Measurements from ENCODE around the gene SUSD4. TPM values are rescaled to one million over a fixed set of nuclear protein-coding genes. Genes with fewer than 3 reads are reported as not detected.

Gene SUSD4
- total and polyA plus RNA-seq, 2 of the 8 experiments (the other 6 are each of a cell fraction or from before 2014, with no cell fraction given), result 3.9 to 5.2 TPM

- DNase-seq (ENCODE audit: low read depth in 1 of 2, low spot score in 2 of 2) (no peak), FAIRE-seq (no peak)
- Histone ChIP-seq H2BK15ac (ENCODE audit: low read length) (no peak overlapping the region), H2BK12ac (ENCODE audit: low read depth, low read length) (no peak overlapping the region), H3K36me3 (ENCODE audit: control insufficient read depth in 2 of 4, insufficient read depth in 4 of 4, low read length in 3 of 4) (no peaks in the 10 kb centered on the region), H3K9me3 (ENCODE audit: insufficient read depth in 2 of 2, low read depth in 1 of 2, low read length in 1 of 2) (no peaks in the 10 kb centered on the region), H3K23me2 (ENCODE audit: low read depth, low read length) (no peaks in the 10 kb centered on the region), H2BK20ac (ENCODE audit: low read length) (no peak overlapping the region), H3K4me1 (replicated peaks in 1 of 4; ENCODE audit: control insufficient read depth in 3 of 4, insufficient read depth in 4 of 4, low read length in 3 of 4) (no peaks in the 10 kb centered on the region), H2BK5ac (ENCODE audit: low read depth, low read length) (no peak overlapping the region), H4K5ac (ENCODE audit: insufficient read length, low read depth, low read length) (no peak overlapping the region), H2AK5ac (ENCODE audit: low read depth, low read length) (no peak overlapping the region), H2BK120ac (replicated peaks; ENCODE audit: low read depth, low read length) (no peak overlapping the region), H2AFZ (ENCODE audit: low read length) (no peak overlapping the region), H3K18ac (ENCODE audit: extremely low read depth, low read length) (no peak overlapping the region), H3K4me2 (ENCODE audit: insufficient read depth in 1 of 2, low read depth in 2 of 2, low read length in 2 of 2) (no peak overlapping the region), H3K27ac (ENCODE audit: low read depth, low read length) (no peak overlapping the region), H3K9ac (replicated peaks in 1 of 4; ENCODE audit: extremely low read depth in 1 of 4, low read depth in 3 of 4, low read length in 3 of 4) (no peak overlapping the region), H4K20me1 (replicated peaks in 1 of 2; ENCODE audit: control insufficient read depth in 1 of 2, insufficient read depth in 2 of 2, low read length in 2 of 2) (no peaks in the 10 kb centered on the region), H4K8ac (ENCODE audit: extremely low read depth, insufficient read depth, low read length) (no peak overlapping the region), H3K4me3 (ENCODE audit: extremely low read depth in 1 of 4, insufficient read depth in 2 of 4, low read depth in 3 of 4, low read length in 4 of 4) (no peak overlapping the region), H4K91ac (replicated peaks; ENCODE audit: insufficient read length, low read length) (no peak overlapping the region), H3K79me2 (ENCODE audit: control insufficient read depth in 1 of 2, insufficient read depth in 2 of 2, low read length in 2 of 2) (no peaks in the 10 kb centered on the region), H3K79me1 (ENCODE audit: low read depth, low read length) (no peaks in the 10 kb centered on the region), H3K56ac (replicated peaks; ENCODE audit: insufficient read length, low read depth, low read length) (no peak overlapping the region), H3K14ac (ENCODE audit: insufficient read length) (no peak overlapping the region), H3K27me3 (replicated peaks in 1 of 4; ENCODE audit: control insufficient read depth in 3 of 4, extremely low read depth in 1 of 4, insufficient read depth in 3 of 4, low read length in 3 of 4) (no peaks in the 10 kb centered on the region), H3K4ac (replicated peaks; ENCODE audit: insufficient read length, low read depth, low read length) (no peak overlapping the region), H3K23ac (ENCODE audit: insufficient read length) (no peak overlapping the region)
- WGBS, 2 experiments (ENCODE audit: extremely low coverage in 1 of 2, insufficient coverage in 1 of 2, insufficient read length in 1 of 2, insufficient replicate concordance in 2 of 2, low coverage in 1 of 2, low lambda C conversion rate in 2 of 2, missing lambda C conversion rate in 1 of 2), result 81% methylated on average over 3 of the region's 3 CpGs; no CpG with 5 or more reads in 1 of the 2 experiments
- ChIA-PET POLR2A (ENCODE audit: partially characterized antibody) (no interaction called here), CTCF (ENCODE audit: partially characterized antibody) (interaction anchor here (1.0 to 1.4 kb wide), 3 partner anchors 168 to 210 kb away, joined by 3 to 4 read pairs (median 3); no protein-coding TSS in a partner anchor)
- no peak for TF ChIP-seq NRF1 (IDR thresholded peaks at IDR 0.05; ENCODE audit: low read depth, low read length)
- no peak for TF ChIP-seq KDM5A (IDR thresholded peaks at IDR 0.05; ENCODE audit: low read length)
- TF ChIP-seq TCF12 (IDR thresholded peaks at IDR 0.05; ENCODE audit: low read depth, low read length), result no peak
- TF ChIP-seq EZH2 (IDR thresholded peaks at IDR 0.05; ENCODE audit: low read depth, low read length, severe bottlenecking), result no peak
- TF ChIP-seq RAD21 (IDR thresholded peaks at IDR 0.05 in 1 of 2, conservative IDR thresholded peaks at IDR 0.05 in 1 of 2; ENCODE audit: low read depth in 2 of 2, low read length in 2 of 2), result no peak
- TF ChIP-seq MAX (IDR thresholded peaks at IDR 0.05), result no peak
- TF ChIP-seq CHD2 (IDR thresholded peaks at IDR 0.05; ENCODE audit: low read length), result no peak
- TF ChIP-seq EP300 (IDR thresholded peaks at IDR 0.05; ENCODE audit: borderline replicate concordance in 1 of 2, low read depth in 2 of 2, low read length in 2 of 2), result no peak
These were observed 20.3 kb downstream of the SUSD4 start for GRCh38 chr1:223343692-223344091.

Data from H1 (cell line).